Smooth muscle cell (in vitro differentiated cells): ENCODE results near the gene RPL29. TPM values are rescaled to one million over a fixed set of nuclear protein-coding genes. Genes with fewer than 3 reads are reported as not detected.

Source experiments
- DNase-seq: peaks from one replicate; lab custom pipeline; 2025; ENCODE audit not compliant: unreplicated experiment; lab: John Stamatoyannopoulos, UW
- H2AFZ ChIP-seq: fragments of 200-600 bp; sonication (generic); 2 replicates; pipeline ENCODE4 v1.6.0; 2016; ENCODE audit warnings: antibody characterized with exemption, low read depth, mild to moderate bottlenecking
- H3F3A ChIP-seq: fragments of 200-600 bp; sonication (generic); 2 replicates; pipeline ENCODE4 v1.6.0; 2017; ENCODE audit warnings: antibody characterized with exemption, low read depth
- H3K27ac ChIP-seq: fragments of 200-600 bp; sonication (generic); 2 replicates; pipeline ENCODE4 v1.5.1; 2016; ENCODE audit warnings: low read depth, mild to moderate bottlenecking
- H3K27me3 ChIP-seq: fragments of 200-600 bp; sonication (generic); 2 replicates; pipeline ENCODE4 v1.6.1; 2016; ENCODE audit warnings: low read depth, mild to moderate bottlenecking
- H3K36me3 ChIP-seq: fragments of 200-600 bp; sonication (generic); 2 replicates; pipeline ENCODE4 v1.5.1; 2016; ENCODE audit warnings: low read depth
- H3K4me1 ChIP-seq: fragments of 200-600 bp; sonication (generic); 2 replicates; pipeline ENCODE4 v1.5.1; 2016; ENCODE audit warnings: low read depth
- H3K4me2 ChIP-seq: fragments of 200-600 bp; sonication (generic); 2 replicates; pipeline ENCODE4 v1.6.0; 2016; ENCODE audit warnings: mild to moderate bottlenecking
- H3K4me3 ChIP-seq: fragments of 200-600 bp; sonication (generic); 2 replicates; pipeline ENCODE4 v1.5.1; 2016; ENCODE audit warnings: mild to moderate bottlenecking
- H3K79me2 ChIP-seq: fragments of 200-600 bp; sonication (generic); 2 replicates; pipeline ENCODE4 v1.6.0; 2016; ENCODE audit warnings: low read depth, mild to moderate bottlenecking
- H3K9ac ChIP-seq: fragments of 200-600 bp; sonication (generic); 2 replicates; pipeline ENCODE4 v1.6.0; 2016; ENCODE audit warnings: low read depth
- H3K9me3 ChIP-seq: fragments of 200-600 bp; sonication (generic); replicated peaks from 2 replicates; pipeline ENCODE4 v1.5.1; 2016; ENCODE audit warnings: low read depth
- H4K20me1 ChIP-seq: fragments of 200-600 bp; sonication (generic); 2 replicates; pipeline ENCODE4 v1.6.0; 2016; ENCODE audit warnings: low read depth
- CTCF ChIP-seq: fragments of 200-600 bp; sonication (generic); IDR thresholded peaks from 2 replicates; pipeline ENCODE4 v1.5.1; 2017; ENCODE audit warnings: borderline replicate concordance, mild to moderate bottlenecking, antibody characterized with exemption; ENCODE audit not compliant: insufficient read depth, poor library complexity, severe bottlenecking
- WGBS: methylation state at CpG from one replicate; pipeline ENCODE4 v1.1.7; 2016; ENCODE audit warnings: low lambda C conversion rate; 5-methylcytosine and 5-hydroxymethylcytosine counted together
- polyA plus RNA-seq: library from polyadenylated mRNA; unstranded; fragments of >200 nt; fragmentation: Nextera tagmentation; extraction: Ambion mirVana; gene quantifications from 2 replicates; pipeline ENCODE4 v1.2.1, GENCODE V29; 2016
- total RNA-seq: library from RNA; depleted of rRNA; stranded (reverse); fragments of >200 nt; gene quantifications from 2 replicates; pipeline ENCODE4 v1.2.3, GENCODE V29; 2014

The RPL29 gene
- total and polyA plus RNA-seq, 2 experiments from 2014 or later: 708 to 1,004 TPM

DNA sequence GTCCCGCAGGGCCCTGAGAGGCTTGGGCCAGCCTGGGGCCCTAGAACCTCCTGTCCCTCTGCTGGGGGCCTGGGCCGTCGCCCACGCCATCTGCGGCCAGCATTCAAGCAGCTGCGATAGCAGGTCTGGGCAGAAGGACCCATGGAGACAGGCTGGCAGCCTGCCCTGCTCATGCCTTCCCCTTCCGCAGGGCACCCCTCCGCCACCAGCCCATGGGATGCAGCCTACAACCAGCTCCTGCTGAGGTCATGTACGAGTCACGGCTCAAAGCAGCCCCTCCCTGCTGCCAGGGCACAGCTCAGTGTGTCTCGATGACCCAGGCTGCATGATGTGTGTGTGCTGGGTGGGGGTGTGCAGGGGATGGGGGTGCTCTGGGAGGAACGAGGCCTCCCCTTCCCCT, 32.9 kb upstream of the RPL29 start:
- no peak for TF ChIP-seq CTCF
- WGBS: 84% methylated on average over 12 of the region's 12 CpGs
- H3K36me3 ChIP-seq: no peaks in the 10 kb centered on the region
- H3K4me2 ChIP-seq: no peak overlapping the region
- no peak overlapping the region for H3K9ac ChIP-seq
- no peak overlapping the region for H3K4me3 ChIP-seq
- H3K9me3 ChIP-seq: no peaks in the 10 kb centered on the region
- no peaks in the 10 kb centered on the region for H3K4me1 ChIP-seq
- no peak for DNase-seq
- no peaks in the 10 kb centered on the region for H3F3A ChIP-seq
- no peaks in the 10 kb centered on the region for H3K79me2 ChIP-seq
- H3K27me3 ChIP-seq: no peaks in the 10 kb centered on the region
- no peak overlapping the region for H2AFZ ChIP-seq
- no peaks in the 10 kb centered on the region for H4K20me1 ChIP-seq
- no peak overlapping the region for H3K27ac ChIP-seq

- no peak for TF ChIP-seq CTCF
- Histone ChIP-seq H3K9me3 (no peaks in the 10 kb centered on the region), H3K4me1 (peaks cover 9% of the 10 kb centered on the region), H2AFZ (no peak overlapping the region), H4K20me1 (no peaks in the 10 kb centered on the region), H3K27me3 (no peaks in the 10 kb centered on the region), H3K9ac (no peak overlapping the region), H3K36me3 (no peaks in the 10 kb centered on the region), H3K79me2 (no peaks in the 10 kb centered on the region), H3K27ac (no peak overlapping the region), H3K4me3 (no peak overlapping the region), H3K4me2 (no peak overlapping the region), H3F3A (peaks cover 9% of the 10 kb centered on the region)
- WGBS: 63% methylated on average over 4 of the region's 4 CpGs
- DNase-seq: no peak
These were observed 30.3 kb upstream of the RPL29 start for GRCh38 chr3:52026041-52026440.

GRCh38 chr3:52025453-52025852, 29.8 kb upstream of the RPL29 start:
- TF ChIP-seq CTCF: no peak
- WGBS: 96% methylated on average over 7 of the region's 7 CpGs
- H3K27ac ChIP-seq: no peak overlapping the region

DNA sequence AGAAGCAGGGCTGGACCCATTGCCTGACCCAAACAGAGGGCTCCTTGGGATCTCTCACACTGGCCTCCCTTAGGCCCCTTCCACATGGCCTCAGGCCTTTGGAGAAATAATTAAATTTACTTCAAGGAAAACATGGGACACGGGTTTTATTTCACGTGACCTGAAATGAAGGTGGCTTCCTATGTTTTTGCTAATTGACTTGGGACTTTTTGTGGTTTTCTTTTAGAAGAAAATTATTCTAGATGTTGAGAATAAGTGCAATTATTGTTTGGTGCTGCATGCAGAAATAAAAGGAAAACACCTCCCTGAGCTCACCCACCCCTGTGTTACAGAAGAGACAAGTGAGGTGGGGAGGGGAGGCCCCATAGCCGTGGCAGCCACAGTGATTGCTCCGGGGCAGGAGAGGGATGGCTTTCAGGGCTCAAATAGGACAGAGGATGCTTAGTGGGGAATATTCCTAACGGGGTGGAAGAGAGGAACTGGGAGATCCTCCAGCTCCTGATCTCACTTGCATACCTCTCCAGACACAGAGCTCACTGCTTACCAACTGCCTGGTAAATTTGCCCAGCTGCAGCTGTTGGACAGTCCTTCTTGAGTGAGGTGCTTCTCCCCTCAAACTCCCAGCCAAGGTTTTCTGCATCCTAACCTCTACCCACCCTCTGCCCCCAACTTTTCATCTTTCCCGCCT, 29.2 kb upstream of the RPL29 start:
- no peak overlapping the region for H3K9ac ChIP-seq
- H3F3A ChIP-seq: peaks cover 9% of the 10 kb centered on the region
- no peak overlapping the region for H3K4me2 ChIP-seq
- no peak for DNase-seq
- H3K4me3 ChIP-seq: no peak overlapping the region
- H3K79me2 ChIP-seq: no peaks in the 10 kb centered on the region
- 81% methylated on average over 6 of the region's 6 CpGs for WGBS
- no peak for TF ChIP-seq CTCF
- peaks cover 9% of the 10 kb centered on the region for H3K4me1 ChIP-seq
- H4K20me1 ChIP-seq: no peaks in the 10 kb centered on the region
- H3K27me3 ChIP-seq: no peaks in the 10 kb centered on the region
- no peak overlapping the region for H3K27ac ChIP-seq
- H3K9me3 ChIP-seq: no peaks in the 10 kb centered on the region
- no peaks in the 10 kb centered on the region for H3K36me3 ChIP-seq
- no peak overlapping the region for H2AFZ ChIP-seq

More at GRCh38 chr3:52025453-52025852, 29.8 kb upstream of the RPL29 start:
- H3K4me1 ChIP-seq: peaks cover 9% of the 10 kb centered on the region
- peaks cover 9% of the 10 kb centered on the region for H3F3A ChIP-seq
- H3K36me3 ChIP-seq: no peaks in the 10 kb centered on the region
- no peak overlapping the region for H3K9ac ChIP-seq
- H4K20me1 ChIP-seq: no peaks in the 10 kb centered on the region
- DNase-seq: no peak
- H3K27me3 ChIP-seq: no peaks in the 10 kb centered on the region
- no peak overlapping the region for H2AFZ ChIP-seq
- H3K9me3 ChIP-seq: no peaks in the 10 kb centered on the region
- H3K79me2 ChIP-seq: no peaks in the 10 kb centered on the region
- no peak overlapping the region for H3K4me2 ChIP-seq
- no peak overlapping the region for H3K4me3 ChIP-seq
